ENCODE results near the gene COL4A6. TPM values are rescaled to one million over a fixed set of nuclear protein-coding genes. Genes with fewer than 3 reads are reported as not detected.

COL4A6 gene
- total RNA-seq, 1 experiment from 2014 or later = 0.28 TPM

DNA sequence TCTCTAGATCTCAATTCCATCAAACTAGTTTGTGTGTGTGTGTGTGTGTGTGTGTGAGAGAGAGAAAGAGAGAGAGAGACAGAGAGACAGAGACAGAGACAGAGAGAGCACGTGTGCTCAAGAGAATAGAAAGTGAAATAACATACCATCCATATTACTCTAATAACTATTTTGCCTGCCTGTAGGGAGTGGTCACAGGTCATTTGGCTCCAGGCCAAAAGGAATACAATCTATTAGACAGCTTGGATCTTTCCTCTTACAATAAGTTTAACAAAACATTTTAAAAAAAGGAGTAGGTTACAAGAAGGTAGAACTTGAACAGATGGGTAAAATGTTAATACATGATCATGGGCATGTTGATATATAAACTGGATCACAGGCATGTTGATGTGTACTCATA is 76.2 kb downstream of the COL4A6 start:
- Histone ChIP-seq H3K36me3 (ENCODE audit: control insufficient read depth, insufficient read depth, low read length) (no peaks in the 10 kb centered on the region), H3K4me1 (ENCODE audit: control insufficient read depth, insufficient read depth, low read length) (no peaks in the 10 kb centered on the region), H3K27ac (ENCODE audit: low read length) (no peak overlapping the region), H3K9me3 (ENCODE audit: control insufficient read depth, insufficient read depth, low read depth, low read length) (no peaks in the 10 kb centered on the region), H3K27me3 (ENCODE audit: control insufficient read depth, insufficient read depth, low read length) (no peaks in the 10 kb centered on the region; the same call in 1 of the 2 replicates), H3K4me3 (ENCODE audit: low read depth in 2 of 2, low read length in 2 of 2) (no peak overlapping the region)
- in situ Hi-C loops (cut with HindIII; ENCODE audit: low pct_unique_long_range_greater_than_20kb, low sequenced_read_pairs) (no loop called here), intact Hi-C loops (cut with micrococcal nuclease; ENCODE audit: unreplicated experiment) (no loop called here)
- POLR2A ChIA-PET = no interaction called here
- DNase-seq (ENCODE audit: low read depth, low spot score) (no peak), ATAC-seq (no peak)
- TF ChIP-seq, protein P1, sequence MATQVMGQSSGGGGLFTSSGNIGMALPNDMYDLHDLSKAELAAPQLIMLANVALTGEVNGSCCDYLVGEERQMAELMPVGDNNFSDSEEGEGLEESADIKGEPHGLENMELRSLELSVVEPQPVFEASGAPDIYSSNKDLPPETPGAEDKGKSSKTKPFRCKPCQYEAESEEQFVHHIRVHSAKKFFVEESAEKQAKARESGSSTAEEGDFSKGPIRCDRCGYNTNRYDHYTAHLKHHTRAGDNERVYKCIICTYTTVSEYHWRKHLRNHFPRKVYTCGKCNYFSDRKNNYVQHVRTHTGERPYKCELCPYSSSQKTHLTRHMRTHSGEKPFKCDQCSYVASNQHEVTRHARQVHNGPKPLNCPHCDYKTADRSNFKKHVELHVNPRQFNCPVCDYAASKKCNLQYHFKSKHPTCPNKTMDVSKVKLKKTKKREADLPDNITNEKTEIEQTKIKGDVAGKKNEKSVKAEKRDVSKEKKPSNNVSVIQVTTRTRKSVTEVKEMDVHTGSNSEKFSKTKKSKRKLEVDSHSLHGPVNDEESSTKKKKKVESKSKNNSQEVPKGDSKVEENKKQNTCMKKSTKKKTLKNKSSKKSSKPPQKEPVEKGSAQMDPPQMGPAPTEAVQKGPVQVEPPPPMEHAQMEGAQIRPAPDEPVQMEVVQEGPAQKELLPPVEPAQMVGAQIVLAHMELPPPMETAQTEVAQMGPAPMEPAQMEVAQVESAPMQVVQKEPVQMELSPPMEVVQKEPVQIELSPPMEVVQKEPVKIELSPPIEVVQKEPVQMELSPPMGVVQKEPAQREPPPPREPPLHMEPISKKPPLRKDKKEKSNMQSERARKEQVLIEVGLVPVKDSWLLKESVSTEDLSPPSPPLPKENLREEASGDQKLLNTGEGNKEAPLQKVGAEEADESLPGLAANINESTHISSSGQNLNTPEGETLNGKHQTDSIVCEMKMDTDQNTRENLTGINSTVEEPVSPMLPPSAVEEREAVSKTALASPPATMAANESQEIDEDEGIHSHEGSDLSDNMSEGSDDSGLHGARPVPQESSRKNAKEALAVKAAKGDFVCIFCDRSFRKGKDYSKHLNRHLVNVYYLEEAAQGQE (IDR thresholded peaks at IDR 0.05; ENCODE audit: insufficient read depth in 1 of 2, low read depth in 2 of 2, low read length in 1 of 2) = no peak
- no peak for TF ChIP-seq POLR2AphosphoS5 (IDR thresholded peaks at IDR 0.05; ENCODE audit: low read depth, low read length)
- TF ChIP-seq SIN3A (IDR thresholded peaks at IDR 0.05; ENCODE audit: borderline replicate concordance, insufficient read depth, low read depth, low read length) = no peak
- TF ChIP-seq, protein P2, sequence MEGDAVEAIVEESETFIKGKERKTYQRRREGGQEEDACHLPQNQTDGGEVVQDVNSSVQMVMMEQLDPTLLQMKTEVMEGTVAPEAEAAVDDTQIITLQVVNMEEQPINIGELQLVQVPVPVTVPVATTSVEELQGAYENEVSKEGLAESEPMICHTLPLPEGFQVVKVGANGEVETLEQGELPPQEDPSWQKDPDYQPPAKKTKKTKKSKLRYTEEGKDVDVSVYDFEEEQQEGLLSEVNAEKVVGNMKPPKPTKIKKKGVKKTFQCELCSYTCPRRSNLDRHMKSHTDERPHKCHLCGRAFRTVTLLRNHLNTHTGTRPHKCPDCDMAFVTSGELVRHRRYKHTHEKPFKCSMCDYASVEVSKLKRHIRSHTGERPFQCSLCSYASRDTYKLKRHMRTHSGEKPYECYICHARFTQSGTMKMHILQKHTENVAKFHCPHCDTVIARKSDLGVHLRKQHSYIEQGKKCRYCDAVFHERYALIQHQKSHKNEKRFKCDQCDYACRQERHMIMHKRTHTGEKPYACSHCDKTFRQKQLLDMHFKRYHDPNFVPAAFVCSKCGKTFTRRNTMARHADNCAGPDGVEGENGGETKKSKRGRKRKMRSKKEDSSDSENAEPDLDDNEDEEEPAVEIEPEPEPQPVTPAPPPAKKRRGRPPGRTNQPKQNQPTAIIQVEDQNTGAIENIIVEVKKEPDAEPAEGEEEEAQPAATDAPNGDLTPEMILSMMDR (IDR thresholded peaks at IDR 0.05) = no peak
- no peak for TF ChIP-seq TCF7L2 (IDR thresholded peaks at IDR 0.05; ENCODE audit: low read depth, low read length)
- BruUV-seq (replicated peaks) = no TSS peak
- CTCF ChIA-PET = no interaction called here

DNA sequence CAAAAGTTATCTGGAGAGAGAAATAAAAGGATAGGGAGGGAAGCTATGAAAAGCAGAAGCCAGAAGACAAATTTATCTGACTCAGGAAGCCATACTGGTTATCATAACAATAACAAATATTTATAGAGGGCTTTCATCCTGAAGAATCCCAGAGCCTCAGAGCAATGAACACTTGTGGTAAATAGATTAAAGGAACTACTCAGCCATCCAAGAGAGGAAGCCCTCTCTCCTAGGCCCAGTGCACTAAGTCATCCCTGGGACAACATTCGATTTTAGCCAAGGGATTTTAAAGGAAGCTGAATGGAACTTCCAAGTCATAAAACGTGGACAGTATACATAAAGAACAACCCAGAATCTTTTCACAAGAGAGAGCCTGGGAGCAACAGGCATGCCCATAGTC is 76.9 kb downstream of the COL4A6 start:
- POLR2A ChIA-PET = no interaction called here

More for the DNA sequence above, 76.9 kb downstream of the COL4A6 start:
- TF ChIP-seq, protein P1 (IDR thresholded peaks at IDR 0.05; ENCODE audit: insufficient read depth in 1 of 2, low read depth in 2 of 2, low read length in 1 of 2) = no peak
- TF ChIP-seq SIN3A (IDR thresholded peaks at IDR 0.05; ENCODE audit: borderline replicate concordance, insufficient read depth, low read depth, low read length) = no peak
- TF ChIP-seq POLR2AphosphoS5 (IDR thresholded peaks at IDR 0.05; ENCODE audit: low read depth, low read length) = no peak
- TF ChIP-seq TCF7L2 (IDR thresholded peaks at IDR 0.05; ENCODE audit: low read depth, low read length) = no peak
- in situ Hi-C loops (cut with HindIII; ENCODE audit: low pct_unique_long_range_greater_than_20kb, low sequenced_read_pairs) = no loop called here
- no TSS peak for BruUV-seq (replicated peaks)
- intact Hi-C loops (cut with micrococcal nuclease; ENCODE audit: unreplicated experiment) = no loop called here
- Histone ChIP-seq H3K27ac (ENCODE audit: low read length) (no peak overlapping the region), H3K36me3 (ENCODE audit: control insufficient read depth, insufficient read depth, low read length) (no peaks in the 10 kb centered on the region), H3K27me3 (ENCODE audit: control insufficient read depth, insufficient read depth, low read length) (no peaks in the 10 kb centered on the region; the same call in 1 of the 2 replicates), H3K9me3 (ENCODE audit: control insufficient read depth, insufficient read depth, low read depth, low read length) (no peaks in the 10 kb centered on the region), H3K4me1 (ENCODE audit: control insufficient read depth, insufficient read depth, low read length) (no peaks in the 10 kb centered on the region), H3K4me3 (ENCODE audit: low read depth in 2 of 2, low read length in 2 of 2) (no peak overlapping the region)
- CTCF ChIA-PET = no interaction called here
- no peak for DNase-seq (ENCODE audit: low read depth, low spot score)
- no peak for ATAC-seq
